ENCODE data around the gene AGBL4. TPM values are rescaled to one million over a fixed set of nuclear protein-coding genes. Genes with fewer than 3 reads are reported as not detected.

AGBL4 gene
- total and polyA plus RNA-seq, 5 experiments from 2014 or later, result 0.16 to 0.25 TPM; not detected in 3

DNA sequence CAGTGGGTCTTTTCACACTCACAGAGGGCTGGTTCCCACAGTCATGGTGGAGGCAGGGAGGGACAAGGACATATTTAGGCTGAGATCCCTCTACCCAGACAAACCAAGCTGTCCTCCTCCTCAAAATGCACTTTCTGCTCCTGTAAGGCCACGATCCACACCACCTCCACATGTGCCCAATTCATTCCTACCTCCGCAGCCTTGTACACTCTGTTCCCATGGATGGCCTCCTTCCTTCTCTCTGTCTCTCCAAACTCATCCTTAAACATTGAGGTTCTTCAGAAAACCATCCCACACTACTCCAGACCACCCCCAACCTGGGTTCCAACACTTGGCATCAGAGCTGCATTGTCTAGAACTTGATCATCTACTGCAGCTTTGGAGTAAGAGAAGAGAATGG is 842.7 kb downstream of the AGBL4 start:
- Mint-ChIP-seq H3K9me3 (peaks cover 0 to 13% (median 0%) of the 10 kb centered on the region in 9 donors), H3K4me1 (peaks cover 0 to 2% (median 0%) of the 10 kb centered on the region in 4 donors), H3K4me3 (no peak overlapping the region), H3K27me3 (peaks cover 0 to 6% (median 0%) of the 10 kb centered on the region in 5 donors), H3K27ac (no peak overlapping the region), H3K36me3 (no peaks in the 10 kb centered on the region)
- DNase-seq (no peak), ATAC-seq (no peak)
- POLR2A ChIA-PET, result no interaction called here

GRCh38 chr1:49171941-49172593 is 851.7 kb downstream of the AGBL4 start:
- POLR2A ChIA-PET, result no interaction called here
- H3K36me3 Mint-ChIP-seq, result no peaks in the 10 kb centered on the region

GRCh38 chr1:49166031-49166430 is 857.7 kb downstream of the AGBL4 start:
- no peak for DNase-seq
- peaks cover 0 to 3% (median 0%) of the 10 kb centered on the region in 9 donors for H3K9me3 Mint-ChIP-seq
- H3K27ac Mint-ChIP-seq, result no peak overlapping the region
- H3K4me3 Mint-ChIP-seq, result no peak overlapping the region
- POLR2A ChIA-PET, result no interaction called here
- H3K27me3 Mint-ChIP-seq, result no peaks in the 10 kb centered on the region
- ATAC-seq, result no peak
- no peaks in the 10 kb centered on the region for H3K4me1 Mint-ChIP-seq
- no peaks in the 10 kb centered on the region for H3K36me3 Mint-ChIP-seq

More at GRCh38 chr1:49171941-49172593, 851.7 kb downstream of the AGBL4 start:
- ATAC-seq (no peak), DNase-seq (no peak)
- peaks cover 0 to 6% (median 0%) of the 10 kb centered on the region in 5 donors for H3K27me3 Mint-ChIP-seq
- no peak overlapping the region for H3K27ac Mint-ChIP-seq
- no peak overlapping the region for H3K4me3 Mint-ChIP-seq
- no peaks in the 10 kb centered on the region for H3K4me1 Mint-ChIP-seq
- H3K9me3 Mint-ChIP-seq, result no peaks in the 10 kb centered on the region

GRCh38 chr1:49163031-49163430 is 860.7 kb downstream of the AGBL4 start:
- H3K27ac Mint-ChIP-seq, result no peak overlapping the region
- no peaks in the 10 kb centered on the region for H3K4me1 Mint-ChIP-seq
- no peak for DNase-seq
- ATAC-seq, result no peak
- peaks cover 0 to 4% (median 0%) of the 10 kb centered on the region in 5 donors for H3K27me3 Mint-ChIP-seq
- no peaks in the 10 kb centered on the region for H3K36me3 Mint-ChIP-seq
- no peak overlapping the region for H3K4me3 Mint-ChIP-seq
- POLR2A ChIA-PET, result no interaction called here
- H3K9me3 Mint-ChIP-seq, result peaks cover 0 to 10% (median 0%) of the 10 kb centered on the region in 9 donors

DNA sequence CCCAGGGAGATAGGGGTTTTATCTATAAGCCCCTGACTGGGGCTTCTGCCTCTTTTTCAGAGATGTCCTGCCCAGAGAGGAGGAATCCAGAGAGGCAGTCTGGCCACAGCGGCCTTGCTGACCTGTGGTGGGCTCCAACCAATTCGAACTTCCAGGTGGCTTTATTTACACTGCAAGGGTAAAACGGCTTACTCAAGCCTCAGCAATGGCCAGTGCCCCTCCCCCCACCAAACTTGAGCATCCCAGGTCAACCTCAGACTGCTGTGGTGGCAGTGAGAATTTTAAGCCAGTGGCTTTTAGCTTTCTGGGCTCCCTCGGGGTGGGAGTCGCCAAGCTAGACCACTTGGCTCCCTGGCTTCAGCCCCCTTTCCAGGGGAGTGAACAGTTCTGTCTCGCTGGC is 863.1 kb downstream of the AGBL4 start:
- Mint-ChIP-seq H3K9me3 (peaks cover 0 to 10% (median 2%) of the 10 kb centered on the region in 9 donors), H3K27ac (no peak overlapping the region), H3K4me3 (no peak overlapping the region), H3K36me3 (no peaks in the 10 kb centered on the region), H3K4me1 (no peaks in the 10 kb centered on the region), H3K27me3 (peaks cover 0 to 4% (median 0%) of the 10 kb centered on the region in 5 donors)
- ATAC-seq (no peak), DNase-seq (no peak)
- POLR2A ChIA-PET, result no interaction called here

GRCh38 chr1:49136738-49137251 is 887.0 kb downstream of the AGBL4 start:
- Mint-ChIP-seq H3K9me3 (peaks cover 7 to 28% (median 13%) of the 10 kb centered on the region in 9 donors), H3K27me3 (peaks cover 0 to 4% (median 0%) of the 10 kb centered on the region in 5 donors), H3K27ac (no peak overlapping the region), H3K4me3 (no peak overlapping the region), H3K36me3 (peaks cover 0 to 5% (median 0%) of the 10 kb centered on the region in 3 donors), H3K4me1 (no peaks in the 10 kb centered on the region)
- no peak for DNase-seq
- POLR2A ChIA-PET, result no interaction called here
- ATAC-seq, result no peak

- H3K9me3 Mint-ChIP-seq, result peaks cover 0 to 10% (median 3%) of the 10 kb centered on the region in 9 donors
- no peak overlapping the region for H3K27ac Mint-ChIP-seq
- H3K36me3 Mint-ChIP-seq, result peaks cover 0 to 3% (median 0%) of the 10 kb centered on the region in 3 donors
- DNase-seq (no peak), ATAC-seq (no peak)
- POLR2A ChIA-PET, result no interaction called here
- no peaks in the 10 kb centered on the region for H3K4me1 Mint-ChIP-seq
- no peak overlapping the region for H3K4me3 Mint-ChIP-seq
- H3K27me3 Mint-ChIP-seq, result peaks cover 0 to 10% (median 2%) of the 10 kb centered on the region in 5 donors
Observed at GRCh38 chr1:49125746-49126145, 898.0 kb downstream of the AGBL4 start.

- POLR2A ChIA-PET, result no interaction called here
Observed at GRCh38 chr1:49111931-49112330, 911.8 kb downstream of the AGBL4 start.

GRCh38 chr1:49106445-49106844 is 917.3 kb downstream of the AGBL4 start:
- Mint-ChIP-seq H3K4me1 (no peaks in the 10 kb centered on the region), H3K4me3 (no peak overlapping the region), H3K9me3 (peaks cover 0 to 9% (median 0%) of the 10 kb centered on the region in 9 donors), H3K27me3 (peaks cover 0 to 18% (median 0%) of the 10 kb centered on the region in 5 donors), H3K27ac (no peak overlapping the region), H3K36me3 (no peaks in the 10 kb centered on the region)
- ATAC-seq (no peak), DNase-seq (no peak)
- POLR2A ChIA-PET, result no interaction called here

More at GRCh38 chr1:49111931-49112330, 911.8 kb downstream of the AGBL4 start:
- peaks cover 0 to 12% (median 6%) of the 10 kb centered on the region in 9 donors for H3K9me3 Mint-ChIP-seq
- DNase-seq, result no peak
- no peaks in the 10 kb centered on the region for H3K36me3 Mint-ChIP-seq
- peaks cover 0 to 18% (median 0%) of the 10 kb centered on the region in 5 donors for H3K27me3 Mint-ChIP-seq
- ATAC-seq, result no peak
- no peak overlapping the region for H3K27ac Mint-ChIP-seq
- no peaks in the 10 kb centered on the region for H3K4me1 Mint-ChIP-seq
- no peak overlapping the region for H3K4me3 Mint-ChIP-seq

GRCh38 chr1:49104575-49104974 is 919.2 kb downstream of the AGBL4 start:
- Mint-ChIP-seq H3K36me3 (no peaks in the 10 kb centered on the region), H3K27ac (no peak overlapping the region), H3K9me3 (no peaks in the 10 kb centered on the region), H3K4me3 (no peak overlapping the region), H3K27me3 (peaks cover 0 to 9% (median 0%) of the 10 kb centered on the region in 5 donors), H3K4me1 (no peaks in the 10 kb centered on the region)
- no peak for ATAC-seq
- POLR2A ChIA-PET, result no interaction called here
- no peak for DNase-seq

DNA sequence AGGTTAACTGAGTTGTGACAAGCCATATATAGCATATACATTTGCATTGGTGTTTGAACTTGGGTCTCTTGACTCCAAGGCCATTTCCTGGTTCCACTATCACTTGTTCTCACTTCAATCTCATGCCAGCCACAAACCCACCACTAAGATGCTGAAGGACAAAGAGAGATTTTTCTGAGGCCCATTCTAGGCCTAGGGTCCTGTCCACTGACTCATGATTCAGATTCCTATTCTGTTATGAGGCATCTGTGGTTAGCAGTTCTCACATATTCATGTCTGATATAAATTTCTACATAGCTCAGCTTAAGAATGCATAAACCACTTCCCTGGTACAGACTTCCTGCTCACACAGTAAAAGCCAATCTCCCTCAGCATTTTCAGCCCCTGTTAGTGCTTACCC is 921.0 kb downstream of the AGBL4 start:
- H3K4me1 Mint-ChIP-seq, result no peaks in the 10 kb centered on the region
- peaks cover 0 to 9% (median 0%) of the 10 kb centered on the region in 5 donors for H3K27me3 Mint-ChIP-seq
- H3K4me3 Mint-ChIP-seq, result no peak overlapping the region
- no peak for ATAC-seq
- no peak overlapping the region for H3K27ac Mint-ChIP-seq
- POLR2A ChIA-PET, result no interaction called here
- no peaks in the 10 kb centered on the region for H3K9me3 Mint-ChIP-seq
- no peaks in the 10 kb centered on the region for H3K36me3 Mint-ChIP-seq
- no peak for DNase-seq

GRCh38 chr1:49098866-49099265 is 924.9 kb downstream of the AGBL4 start:
- no peaks in the 10 kb centered on the region for H3K4me1 Mint-ChIP-seq
- H3K4me3 Mint-ChIP-seq, result no peak overlapping the region
- H3K27ac Mint-ChIP-seq, result no peak overlapping the region
- DNase-seq (no peak), ATAC-seq (no peak)
- peaks cover 0 to 4% (median 0%) of the 10 kb centered on the region in 9 donors for H3K9me3 Mint-ChIP-seq
- H3K27me3 Mint-ChIP-seq, result peaks cover 0 to 4% (median 0%) of the 10 kb centered on the region in 5 donors
- no peaks in the 10 kb centered on the region for H3K36me3 Mint-ChIP-seq
- POLR2A ChIA-PET, result no interaction called here

GRCh38 chr1:49086327-49086726 is 937.4 kb downstream of the AGBL4 start:
- Mint-ChIP-seq H3K36me3 (peaks cover 0 to 18% (median 0%) of the 10 kb centered on the region in 3 donors), H3K4me3 (no peak overlapping the region), H3K9me3 (peaks cover 6 to 28% (median 13%) of the 10 kb centered on the region in 9 donors), H3K27me3 (peaks cover 5 to 28% (median 13%) of the 10 kb centered on the region in 5 donors), H3K4me1 (no peaks in the 10 kb centered on the region), H3K27ac (no peak overlapping the region)
- ATAC-seq, result no peak
- DNase-seq, result no peak
- POLR2A ChIA-PET, result no interaction called here
